Measurements from ENCODE around the gene ZMYM5. TPM values are rescaled to one million over a fixed set of nuclear protein-coding genes. Genes with fewer than 3 reads are reported as not detected.

The ZMYM5 gene
- total RNA-seq, 1 experiment from 2014 or later = 12.6 TPM

GRCh38 chr13:19864024-19864745 is 736 bp upstream of the ZMYM5 start:
- Histone ChIP-seq H3K56ac (ENCODE audit: insufficient read length, low read depth, low read length) (no peak overlapping the region), H4K8ac (replicated peaks; ENCODE audit: insufficient read length, low read depth, low read length) (no peak overlapping the region), H3K9me3 (ENCODE audit: control insufficient read depth, low read depth, low read length) (no peaks in the 10 kb centered on the region), H3K4me1 (ENCODE audit: insufficient read depth, low read length) (peaks cover 1% of the 10 kb centered on the region; the same call in 1 of the 2 replicates), H3K27me3 (ENCODE audit: insufficient read depth, low read length) (no peaks in the 10 kb centered on the region), H3K9ac (ENCODE audit: extremely low read depth, insufficient read length, low read length) (peak overlapping the region; percentile 16), H2AK5ac (ENCODE audit: insufficient read length, low read length) (no peak overlapping the region), H2BK12ac (ENCODE audit: insufficient read length, low read depth, low read length) (no peak overlapping the region), H3K14ac (ENCODE audit: insufficient read depth, low read length) (peak overlapping the region; percentile 96), H2BK120ac (ENCODE audit: low read depth, low read length, poor library complexity, severe bottlenecking) (peak overlapping the region; percentile 95), H4K20me1 (ENCODE audit: control insufficient read depth, insufficient read depth, insufficient read length) (no peaks in the 10 kb centered on the region), H2BK5ac (ENCODE audit: insufficient read length, low read length) (no peak overlapping the region), H3K79me1 (ENCODE audit: insufficient read depth, low read depth, low read length, poor library complexity, severe bottlenecking) (no peaks in the 10 kb centered on the region), H2BK15ac (ENCODE audit: low read depth, low read length) (no peak overlapping the region), H4K91ac (ENCODE audit: insufficient read length, low read depth, low read length) (peak overlapping the region; percentile 72), H3K23me2 (ENCODE audit: insufficient read length, low read depth, low read length, poor library complexity, severe bottlenecking) (peaks cover 9% of the 10 kb centered on the region), H3K79me2 (ENCODE audit: insufficient read depth, low read length) (peaks cover 6% of the 10 kb centered on the region; the same call in 1 of the 2 replicates), H3T11ph (ENCODE audit: low read length) (no peak overlapping the region), H4K5ac (ENCODE audit: insufficient read length, low read depth, low read length) (no peak overlapping the region), H3K27ac (ENCODE audit: insufficient read length, low read depth, low read length) (no peak overlapping the region), H3K4ac (ENCODE audit: low read depth, low read length) (peak overlapping the region; percentile 89; the same call in 1 of the 2 replicates), H2AFZ (ENCODE audit: low read length) (no peak overlapping the region), H3K18ac (ENCODE audit: insufficient read length, low read depth, low read length) (peak overlapping the region; percentile 86), H3K23ac (ENCODE audit: insufficient read length, low read depth, low read length) (no peak overlapping the region), H3K4me2 (ENCODE audit: insufficient read depth, insufficient read length, low read length) (peak overlapping the region; percentile 24), H2BK20ac (ENCODE audit: low read depth, low read length, poor library complexity, severe bottlenecking) (no peak overlapping the region)
- DNase-seq = peak; percentile 68
- no CpG with 5 or more reads among the region's 54 CpGs for WGBS (ENCODE audit: extremely low coverage, insufficient read length, low lambda C conversion rate)
- H3K27ac Mint-ChIP-seq = peak overlapping the region; percentile 67 to 95 (median 89); a peak in 5 of 7 replicates
- H3K4me1 Mint-ChIP-seq = peaks cover 23 to 26% of the 10 kb centered on the region in 2 experiments
- H3K9me3 Mint-ChIP-seq = no peaks in the 10 kb centered on the region; a peak in 1 of 5 replicates
- H3K27me3 Mint-ChIP-seq (ENCODE audit: low read depth) = no peaks in the 10 kb centered on the region
- TF ChIP-seq, protein P1, sequence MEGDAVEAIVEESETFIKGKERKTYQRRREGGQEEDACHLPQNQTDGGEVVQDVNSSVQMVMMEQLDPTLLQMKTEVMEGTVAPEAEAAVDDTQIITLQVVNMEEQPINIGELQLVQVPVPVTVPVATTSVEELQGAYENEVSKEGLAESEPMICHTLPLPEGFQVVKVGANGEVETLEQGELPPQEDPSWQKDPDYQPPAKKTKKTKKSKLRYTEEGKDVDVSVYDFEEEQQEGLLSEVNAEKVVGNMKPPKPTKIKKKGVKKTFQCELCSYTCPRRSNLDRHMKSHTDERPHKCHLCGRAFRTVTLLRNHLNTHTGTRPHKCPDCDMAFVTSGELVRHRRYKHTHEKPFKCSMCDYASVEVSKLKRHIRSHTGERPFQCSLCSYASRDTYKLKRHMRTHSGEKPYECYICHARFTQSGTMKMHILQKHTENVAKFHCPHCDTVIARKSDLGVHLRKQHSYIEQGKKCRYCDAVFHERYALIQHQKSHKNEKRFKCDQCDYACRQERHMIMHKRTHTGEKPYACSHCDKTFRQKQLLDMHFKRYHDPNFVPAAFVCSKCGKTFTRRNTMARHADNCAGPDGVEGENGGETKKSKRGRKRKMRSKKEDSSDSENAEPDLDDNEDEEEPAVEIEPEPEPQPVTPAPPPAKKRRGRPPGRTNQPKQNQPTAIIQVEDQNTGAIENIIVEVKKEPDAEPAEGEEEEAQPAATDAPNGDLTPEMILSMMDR (conservative IDR thresholded peaks at IDR 0.05) = no peak
- H3K36me3 Mint-ChIP-seq (ENCODE audit: insufficient read depth in 1 of 3, low read depth in 3 of 3) = peaks cover 6 to 19% (median 9%) of the 10 kb centered on the region in 3 experiments; a peak in 4 of 7 replicates
- H3K4me3 Mint-ChIP-seq = peak overlapping the region; percentile 82 to 93

Data from H9 (cell line).